Hepatocyte (in vitro differentiated cells): ENCODE data around the gene ADPRS.

Experiments used
- EZH2 ChIP-seq: fragments of 200-600 bp; sonication (generic); IDR thresholded peaks from 2 replicates; pipeline ENCODE4 v1.6.1; 2016; ENCODE audit warnings: antibody characterized with exemption, mild to moderate bottlenecking, borderline replicate concordance
- EZH2phosphoT487 ChIP-seq: fragments of 200-600 bp; sonication (generic); IDR thresholded peaks from one replicate; pipeline ENCODE4 v1.6.1; 2018; ENCODE audit warnings: antibody characterized with exemption, mild to moderate bottlenecking, low read depth, moderate library complexity; ENCODE audit not compliant: unreplicated experiment, severe bottlenecking
- TF ChIP-seq, protein P1 (sequence below): fragments of 200-600 bp; sonication (generic); IDR thresholded peaks from 2 replicates; pipeline ENCODE4 v1.5.1; 2016; ENCODE audit warnings: antibody characterized with exemption, mild to moderate bottlenecking; ENCODE audit not compliant: poor library complexity

GRCh38 chr1:36070349-36070748, 18.3 kb upstream of the ADPRS start:
- TF ChIP-seq EZH2phosphoT487: no peak
- TF ChIP-seq, protein P1, sequence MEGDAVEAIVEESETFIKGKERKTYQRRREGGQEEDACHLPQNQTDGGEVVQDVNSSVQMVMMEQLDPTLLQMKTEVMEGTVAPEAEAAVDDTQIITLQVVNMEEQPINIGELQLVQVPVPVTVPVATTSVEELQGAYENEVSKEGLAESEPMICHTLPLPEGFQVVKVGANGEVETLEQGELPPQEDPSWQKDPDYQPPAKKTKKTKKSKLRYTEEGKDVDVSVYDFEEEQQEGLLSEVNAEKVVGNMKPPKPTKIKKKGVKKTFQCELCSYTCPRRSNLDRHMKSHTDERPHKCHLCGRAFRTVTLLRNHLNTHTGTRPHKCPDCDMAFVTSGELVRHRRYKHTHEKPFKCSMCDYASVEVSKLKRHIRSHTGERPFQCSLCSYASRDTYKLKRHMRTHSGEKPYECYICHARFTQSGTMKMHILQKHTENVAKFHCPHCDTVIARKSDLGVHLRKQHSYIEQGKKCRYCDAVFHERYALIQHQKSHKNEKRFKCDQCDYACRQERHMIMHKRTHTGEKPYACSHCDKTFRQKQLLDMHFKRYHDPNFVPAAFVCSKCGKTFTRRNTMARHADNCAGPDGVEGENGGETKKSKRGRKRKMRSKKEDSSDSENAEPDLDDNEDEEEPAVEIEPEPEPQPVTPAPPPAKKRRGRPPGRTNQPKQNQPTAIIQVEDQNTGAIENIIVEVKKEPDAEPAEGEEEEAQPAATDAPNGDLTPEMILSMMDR: no peak
- no peak for TF ChIP-seq EZH2
